Upper lobe of right lung (tissue), 1 donor: Measurements from ENCODE around the gene FGF22. TPM values are rescaled to one million over a fixed set of nuclear protein-coding genes. Genes with fewer than 3 reads are reported as not detected.

ENCODE experiments used
- ATAC-seq: fragments of 200-7000 bp; cut with Tn5 transposase; one replicate; pipeline ENCODE4 v1.9.1; 2020; ENCODE audit warnings: mild to moderate bottlenecking, moderate library complexity
- DNase-seq: peaks from one replicate; pipeline ENCODE4 v3.0.0-alpha.2; 2020
- H3K27ac ChIP-seq: fragments of 200-600 bp; one replicate; pipeline ENCODE4 v1.8.0; 2022
- H3K27me3 ChIP-seq: fragments of 200-600 bp; one replicate; pipeline ENCODE4 v1.8.0; 2022; ENCODE audit warnings: mild to moderate bottlenecking
- H3K36me3 ChIP-seq: fragments of 200-600 bp; one replicate; pipeline ENCODE4 v1.8.0; 2022
- H3K4me1 ChIP-seq: fragments of 200-600 bp; one replicate; pipeline ENCODE4 v1.8.0; 2022
- H3K4me3 ChIP-seq: fragments of 200-600 bp; one replicate; pipeline ENCODE4 v1.8.0; 2022; ENCODE audit warnings: mild to moderate bottlenecking
- H3K9me3 ChIP-seq: fragments of 200-600 bp; one replicate; pipeline ENCODE4 v1.8.0; 2022
- intact Hi-C: fragments of 100-400 bp; cut with DNase I; formaldehyde crosslinking; loops from one replicate; pipeline ENCODE4 v1.11.0; 2022
- total RNA-seq: library from RNA; stranded (reverse); fragmentation: NEBNext Ultra II Directional; extraction: Animal tissue kit (Norgen Biotek cat#: 25700); gene quantifications from one replicate; pipeline ENCODE4 v1.2.1, GENCODE V29; 2021
- TF ChIP-seq, protein P1 (sequence below): fragments of 200-600 bp; IDR thresholded peaks from one replicate; pipeline ENCODE4 v1.8.0; 2022; ENCODE audit warnings: antibody characterized with exemption
- donor health status: DM: no; HTN: yes; CAD: no; lungs with severe emphysema.

The FGF22 gene
- total RNA-seq, 1 donor from 2014 or later, result 0.52 TPM

DNA sequence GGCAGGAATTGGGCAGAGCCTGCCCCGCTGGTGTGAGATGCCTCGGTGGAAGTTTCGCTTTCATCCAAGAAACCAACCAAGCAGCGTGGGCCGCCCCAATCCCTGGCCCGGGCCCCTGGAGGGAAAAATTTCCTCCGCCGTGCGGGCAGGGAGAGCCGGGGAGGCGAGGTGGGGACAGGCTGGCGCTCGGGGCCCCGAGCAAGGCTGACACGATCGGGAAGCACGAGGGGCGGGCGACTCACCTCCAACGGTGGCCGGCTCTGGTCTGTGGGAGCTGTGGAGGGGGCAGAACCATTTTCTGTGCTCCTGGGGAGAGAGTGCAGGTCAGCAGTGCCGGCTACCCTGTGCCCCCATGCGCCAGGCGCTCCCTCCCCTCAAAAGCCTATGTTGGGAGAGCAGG is 12.3 kb downstream of the FGF22 start:
- TF ChIP-seq, protein P1, sequence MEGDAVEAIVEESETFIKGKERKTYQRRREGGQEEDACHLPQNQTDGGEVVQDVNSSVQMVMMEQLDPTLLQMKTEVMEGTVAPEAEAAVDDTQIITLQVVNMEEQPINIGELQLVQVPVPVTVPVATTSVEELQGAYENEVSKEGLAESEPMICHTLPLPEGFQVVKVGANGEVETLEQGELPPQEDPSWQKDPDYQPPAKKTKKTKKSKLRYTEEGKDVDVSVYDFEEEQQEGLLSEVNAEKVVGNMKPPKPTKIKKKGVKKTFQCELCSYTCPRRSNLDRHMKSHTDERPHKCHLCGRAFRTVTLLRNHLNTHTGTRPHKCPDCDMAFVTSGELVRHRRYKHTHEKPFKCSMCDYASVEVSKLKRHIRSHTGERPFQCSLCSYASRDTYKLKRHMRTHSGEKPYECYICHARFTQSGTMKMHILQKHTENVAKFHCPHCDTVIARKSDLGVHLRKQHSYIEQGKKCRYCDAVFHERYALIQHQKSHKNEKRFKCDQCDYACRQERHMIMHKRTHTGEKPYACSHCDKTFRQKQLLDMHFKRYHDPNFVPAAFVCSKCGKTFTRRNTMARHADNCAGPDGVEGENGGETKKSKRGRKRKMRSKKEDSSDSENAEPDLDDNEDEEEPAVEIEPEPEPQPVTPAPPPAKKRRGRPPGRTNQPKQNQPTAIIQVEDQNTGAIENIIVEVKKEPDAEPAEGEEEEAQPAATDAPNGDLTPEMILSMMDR, result no peak
- H3K4me1 ChIP-seq, result no peaks in the 10 kb centered on the region
- peaks cover 60% of the 10 kb centered on the region for H3K36me3 ChIP-seq
- DNase-seq, result no peak
- H3K4me3 ChIP-seq, result no peak overlapping the region
- ATAC-seq, result no peak
- H3K9me3 ChIP-seq, result no peaks in the 10 kb centered on the region
- H3K27ac ChIP-seq, result no peak overlapping the region
- intact Hi-C loops, result no loop called here
- H3K27me3 ChIP-seq, result no peaks in the 10 kb centered on the region

DNA sequence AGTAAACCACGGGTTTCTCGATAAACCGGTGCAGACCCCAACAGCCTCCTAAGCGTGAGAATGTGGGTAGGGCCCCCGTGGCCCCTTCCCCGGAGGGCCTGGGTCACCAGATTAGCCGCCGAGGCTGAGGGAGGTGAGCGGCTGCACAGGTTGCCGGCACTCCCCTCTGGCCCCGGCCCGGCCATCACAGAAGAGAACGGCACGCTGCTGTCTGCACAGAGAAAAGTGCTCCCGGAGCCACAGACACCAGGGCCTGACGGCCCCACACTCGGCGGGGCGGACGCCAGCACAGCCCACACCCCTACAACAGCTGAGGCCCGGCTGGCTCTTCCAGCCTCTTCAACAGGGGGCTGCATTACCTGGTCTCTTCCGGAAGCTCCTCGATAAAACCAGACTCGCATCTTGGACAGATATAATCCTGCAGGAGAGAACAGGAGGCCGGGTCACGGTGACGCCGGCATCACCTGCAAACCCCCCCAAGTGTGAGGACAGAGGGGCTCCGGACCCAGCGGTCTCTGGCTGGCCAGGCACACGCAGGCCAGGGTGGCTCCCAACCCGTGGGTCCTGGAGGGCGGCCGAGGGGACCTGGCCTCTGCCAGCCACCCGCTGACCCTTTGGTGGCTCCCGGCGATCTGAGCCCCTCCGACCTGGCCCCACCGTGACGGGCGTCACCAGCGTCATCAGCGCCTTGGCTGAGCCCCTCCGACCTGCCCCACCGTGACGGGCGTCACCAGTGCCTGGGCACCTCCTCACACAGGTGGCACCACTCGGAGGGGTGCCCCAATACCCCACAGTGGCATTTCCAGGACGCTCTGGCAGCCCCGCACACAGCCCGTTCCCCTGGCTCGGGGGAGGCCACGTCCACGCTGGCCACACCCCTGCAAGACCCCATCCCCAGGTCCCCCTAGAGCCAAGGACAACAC is 13.0 kb downstream of the FGF22 start:
- Histone ChIP-seq H3K4me3 (no peak overlapping the region), H3K36me3 (peaks cover 52% of the 10 kb centered on the region), H3K4me1 (no peaks in the 10 kb centered on the region), H3K9me3 (no peaks in the 10 kb centered on the region), H3K27ac (no peak overlapping the region), H3K27me3 (no peaks in the 10 kb centered on the region)
- intact Hi-C loops, result no loop called here
- TF ChIP-seq, protein P1, result no peak
- no peak for ATAC-seq
- no peak for DNase-seq

DNA sequence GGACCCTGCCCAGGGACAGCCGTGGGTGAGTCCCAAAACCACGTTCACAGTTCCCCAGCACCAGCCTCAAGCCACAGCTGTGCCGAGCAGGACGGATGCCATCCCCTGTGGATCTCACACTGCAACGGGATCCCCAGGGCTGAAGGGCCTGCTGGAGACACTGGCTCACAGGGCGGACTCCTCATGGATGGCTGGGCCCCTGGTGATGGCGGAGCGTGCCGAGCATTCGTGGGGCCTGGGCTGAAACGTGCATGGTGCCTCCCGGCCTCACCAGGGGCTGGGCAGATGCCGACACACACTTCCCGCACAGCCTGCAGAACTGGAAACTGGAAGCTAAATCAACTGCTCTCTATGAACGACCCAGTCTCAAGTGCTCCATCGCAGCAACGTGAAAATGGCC is 13.7 kb downstream of the FGF22 start:
- Histone ChIP-seq H3K4me3 (no peak overlapping the region), H3K27me3 (no peaks in the 10 kb centered on the region), H3K36me3 (peaks cover 45% of the 10 kb centered on the region), H3K4me1 (peaks cover 5% of the 10 kb centered on the region), H3K9me3 (no peaks in the 10 kb centered on the region), H3K27ac (no peak overlapping the region)
- intact Hi-C loops, result no loop called here
- DNase-seq (no peak), ATAC-seq (no peak)
- TF ChIP-seq, protein P1, result no peak

DNA sequence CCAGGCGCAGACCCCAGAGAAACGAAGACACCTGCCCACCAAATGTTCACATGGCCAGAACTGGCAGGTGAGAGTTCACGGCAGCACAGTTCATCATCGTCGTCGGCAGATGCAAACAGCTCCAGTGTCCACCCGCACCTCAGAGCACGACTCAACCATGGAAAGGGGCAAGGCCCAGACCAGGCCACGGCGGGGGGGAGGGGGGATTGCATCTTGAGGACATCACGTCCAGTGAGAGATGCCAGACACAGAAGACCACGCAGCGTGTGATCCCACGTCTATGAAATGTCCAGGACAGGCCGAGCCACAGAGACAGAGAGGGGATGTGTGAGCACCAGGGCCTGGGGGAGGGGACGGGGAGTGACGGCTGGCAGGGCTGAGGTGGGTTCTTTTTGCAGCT is 16.0 kb downstream of the FGF22 start:
- H3K4me3 ChIP-seq, result no peak overlapping the region
- no peak for DNase-seq
- H3K27ac ChIP-seq, result no peak overlapping the region
- no peaks in the 10 kb centered on the region for H3K27me3 ChIP-seq
- TF ChIP-seq, protein P1, result no peak
- H3K4me1 ChIP-seq, result peaks cover 28% of the 10 kb centered on the region
- no peaks in the 10 kb centered on the region for H3K9me3 ChIP-seq
- no peak for ATAC-seq
- peaks cover 26% of the 10 kb centered on the region for H3K36me3 ChIP-seq
- intact Hi-C loops, result no loop called here

DNA sequence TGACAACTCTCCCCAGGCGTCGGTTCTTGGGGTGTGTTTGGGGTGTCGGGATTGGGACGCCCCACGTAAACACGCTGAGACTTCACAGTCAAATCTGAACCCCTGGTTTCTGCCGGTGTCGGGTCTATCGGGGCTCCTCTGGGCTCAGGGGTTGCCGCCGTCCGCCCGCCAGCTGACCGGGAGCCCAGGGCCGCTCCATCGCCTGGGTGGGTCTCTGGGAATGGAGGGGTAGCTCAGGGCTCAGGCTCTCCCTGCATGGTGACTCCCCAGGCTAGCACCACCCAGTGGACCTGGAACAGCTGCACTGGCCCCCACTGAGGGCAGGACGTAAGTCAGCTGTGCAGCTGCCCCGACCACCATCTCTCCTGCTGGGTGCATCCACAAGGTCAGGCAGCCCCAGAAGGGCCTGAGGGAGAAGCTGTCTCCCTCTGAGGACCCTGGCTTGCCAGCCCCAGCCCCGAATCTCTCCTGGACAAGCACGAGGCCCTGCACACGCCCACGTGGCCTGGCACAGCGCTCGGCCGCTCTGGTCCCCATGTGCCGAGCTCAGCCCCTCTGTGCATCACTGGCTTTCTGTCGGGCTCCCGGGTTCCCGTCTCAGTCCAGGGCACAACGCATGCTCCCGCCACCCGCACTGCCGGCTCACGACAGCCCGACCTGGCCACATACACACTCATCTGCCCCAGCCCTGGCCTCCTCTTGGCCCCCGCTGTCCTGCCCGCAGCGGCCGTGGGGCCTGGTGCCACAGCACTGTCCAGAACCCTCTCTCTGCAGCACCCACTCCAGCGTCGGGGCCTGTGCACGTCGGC is 17.3 kb downstream of the FGF22 start:
- Histone ChIP-seq H3K27ac (no peak overlapping the region), H3K36me3 (peaks cover 13% of the 10 kb centered on the region), H3K27me3 (no peaks in the 10 kb centered on the region), H3K9me3 (no peaks in the 10 kb centered on the region), H3K4me1 (peaks cover 40% of the 10 kb centered on the region), H3K4me3 (no peak overlapping the region)
- intact Hi-C loops, result no loop called here
- ATAC-seq (no peak), DNase-seq (no peak)
- TF ChIP-seq, protein P1, result no peak
